ENCODE results near the gene CASZ1.

CASZ1 gene

DNA sequence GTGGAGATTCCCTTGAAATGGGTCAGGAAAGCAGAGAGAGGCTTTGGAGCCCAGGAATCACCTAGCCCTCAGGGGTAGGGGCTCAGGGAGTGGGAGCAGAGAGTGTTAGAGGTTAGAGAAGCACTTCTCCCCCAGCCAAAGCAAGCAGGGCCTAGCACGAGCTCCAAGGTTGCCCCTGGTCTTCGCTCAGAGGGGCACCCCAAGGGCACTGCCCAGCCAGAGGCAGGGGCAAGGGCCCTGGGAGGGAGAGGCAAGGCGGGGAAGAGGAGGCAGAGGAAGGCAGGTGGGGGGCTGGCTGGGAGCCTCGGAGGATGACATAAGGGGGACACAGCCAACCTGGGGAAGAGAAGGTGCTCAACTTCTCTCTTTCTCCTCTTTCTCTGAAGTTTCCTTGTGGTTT, 71.9 kb downstream of the CASZ1 start:
- TF ChIP-seq, protein P1, sequence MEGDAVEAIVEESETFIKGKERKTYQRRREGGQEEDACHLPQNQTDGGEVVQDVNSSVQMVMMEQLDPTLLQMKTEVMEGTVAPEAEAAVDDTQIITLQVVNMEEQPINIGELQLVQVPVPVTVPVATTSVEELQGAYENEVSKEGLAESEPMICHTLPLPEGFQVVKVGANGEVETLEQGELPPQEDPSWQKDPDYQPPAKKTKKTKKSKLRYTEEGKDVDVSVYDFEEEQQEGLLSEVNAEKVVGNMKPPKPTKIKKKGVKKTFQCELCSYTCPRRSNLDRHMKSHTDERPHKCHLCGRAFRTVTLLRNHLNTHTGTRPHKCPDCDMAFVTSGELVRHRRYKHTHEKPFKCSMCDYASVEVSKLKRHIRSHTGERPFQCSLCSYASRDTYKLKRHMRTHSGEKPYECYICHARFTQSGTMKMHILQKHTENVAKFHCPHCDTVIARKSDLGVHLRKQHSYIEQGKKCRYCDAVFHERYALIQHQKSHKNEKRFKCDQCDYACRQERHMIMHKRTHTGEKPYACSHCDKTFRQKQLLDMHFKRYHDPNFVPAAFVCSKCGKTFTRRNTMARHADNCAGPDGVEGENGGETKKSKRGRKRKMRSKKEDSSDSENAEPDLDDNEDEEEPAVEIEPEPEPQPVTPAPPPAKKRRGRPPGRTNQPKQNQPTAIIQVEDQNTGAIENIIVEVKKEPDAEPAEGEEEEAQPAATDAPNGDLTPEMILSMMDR (IDR thresholded peaks at IDR 0.05), result no peak
- H3K27ac Mint-ChIP-seq, result no peak overlapping the region
- no peak for DNase-seq
- no peaks in the 10 kb centered on the region for H3K9me3 Mint-ChIP-seq
- no peak overlapping the region for H3K4me3 Mint-ChIP-seq
- H3K27me3 Mint-ChIP-seq (ENCODE audit: low read depth, poor library complexity), result peaks cover 72% of the 10 kb centered on the region
- H3K36me3 Mint-ChIP-seq (ENCODE audit: low read depth), result no peaks in the 10 kb centered on the region
- peaks cover 71% of the 10 kb centered on the region for H3K4me1 Mint-ChIP-seq

DNA sequence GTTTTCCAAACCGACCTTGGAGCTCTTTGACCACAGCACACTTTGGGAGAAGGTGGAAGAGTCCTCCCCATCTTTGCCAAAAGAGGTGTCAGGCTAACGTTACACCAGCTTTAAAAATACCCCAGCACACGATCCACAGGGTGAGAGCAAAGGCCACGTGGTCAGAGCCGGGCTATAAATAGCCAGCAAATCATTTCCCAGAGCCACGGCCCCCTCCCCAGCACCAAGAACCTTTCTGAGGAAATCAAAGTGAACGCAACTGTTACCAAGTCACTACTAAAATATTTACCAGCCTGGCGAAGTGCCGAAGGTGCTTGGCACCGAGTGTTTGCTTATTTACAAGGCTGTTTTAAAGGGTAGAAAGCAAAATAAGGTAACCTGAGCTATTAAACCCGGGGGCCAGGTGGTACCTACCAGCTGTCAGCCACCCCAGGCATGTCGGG, 72.4 kb downstream of the CASZ1 start:
- Mint-ChIP-seq H3K4me3 (no peak overlapping the region), H3K27ac (peak overlapping the region; percentile 79), H3K4me1 (peaks cover 68% of the 10 kb centered on the region), H3K27me3 (ENCODE audit: low read depth, poor library complexity) (peaks cover 76% of the 10 kb centered on the region), H3K9me3 (no peaks in the 10 kb centered on the region), H3K36me3 (ENCODE audit: low read depth) (no peaks in the 10 kb centered on the region)
- DNase-seq, result no peak
- TF ChIP-seq, protein P1 (IDR thresholded peaks at IDR 0.05), result no peak

DNA sequence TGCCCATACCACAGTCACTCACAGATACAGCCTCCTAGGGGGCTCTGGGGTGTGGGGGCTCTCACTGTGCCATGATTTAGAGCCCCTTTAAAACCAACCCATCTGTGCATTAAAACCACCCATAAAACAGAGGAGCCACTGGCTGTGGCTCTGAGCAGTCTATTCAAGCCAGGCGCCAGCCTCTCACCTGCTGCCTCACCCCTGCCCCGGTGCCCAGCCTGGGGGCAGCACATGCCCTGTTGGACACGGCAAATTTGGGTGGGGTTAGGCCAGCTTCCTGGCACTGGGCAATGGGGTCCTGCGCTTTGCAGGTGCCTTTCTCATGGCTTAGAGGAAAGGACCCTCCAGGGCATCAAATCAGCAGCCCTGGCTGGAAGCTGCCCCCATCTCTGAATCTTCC, 73.1 kb downstream of the CASZ1 start:
- DNase-seq, result no peak
- TF ChIP-seq, protein P1 (IDR thresholded peaks at IDR 0.05), result no peak

DNA sequence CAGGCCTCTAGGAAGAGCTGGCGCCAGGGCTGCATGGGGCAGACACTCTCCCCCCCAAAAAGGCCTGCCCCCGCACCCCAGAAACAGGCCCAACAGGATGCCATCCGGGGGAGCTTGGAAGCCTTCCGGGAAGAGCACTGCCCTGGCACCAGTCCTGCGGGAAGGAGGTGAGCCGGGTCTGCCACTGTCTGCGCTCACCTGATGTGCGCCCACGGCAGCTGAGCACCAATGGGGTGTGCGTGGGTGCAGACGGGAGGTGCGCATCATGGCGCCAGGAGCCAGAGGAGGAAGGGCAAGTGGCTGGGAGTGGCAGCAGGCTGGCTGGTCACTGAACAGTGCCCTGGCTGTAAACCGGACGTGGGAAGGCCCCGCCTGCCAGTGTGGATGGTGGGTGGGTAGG, 73.6 kb downstream of the CASZ1 start:
- peaks cover 81% of the 10 kb centered on the region for H3K27me3 Mint-ChIP-seq (ENCODE audit: low read depth, poor library complexity)

More for the DNA sequence above, 73.1 kb downstream of the CASZ1 start:
- Mint-ChIP-seq H3K36me3 (ENCODE audit: low read depth) (no peaks in the 10 kb centered on the region), H3K9me3 (no peaks in the 10 kb centered on the region), H3K27me3 (ENCODE audit: low read depth, poor library complexity) (peaks cover 81% of the 10 kb centered on the region), H3K4me3 (no peak overlapping the region), H3K27ac (no peak overlapping the region), H3K4me1 (peaks cover 62% of the 10 kb centered on the region)

DNA sequence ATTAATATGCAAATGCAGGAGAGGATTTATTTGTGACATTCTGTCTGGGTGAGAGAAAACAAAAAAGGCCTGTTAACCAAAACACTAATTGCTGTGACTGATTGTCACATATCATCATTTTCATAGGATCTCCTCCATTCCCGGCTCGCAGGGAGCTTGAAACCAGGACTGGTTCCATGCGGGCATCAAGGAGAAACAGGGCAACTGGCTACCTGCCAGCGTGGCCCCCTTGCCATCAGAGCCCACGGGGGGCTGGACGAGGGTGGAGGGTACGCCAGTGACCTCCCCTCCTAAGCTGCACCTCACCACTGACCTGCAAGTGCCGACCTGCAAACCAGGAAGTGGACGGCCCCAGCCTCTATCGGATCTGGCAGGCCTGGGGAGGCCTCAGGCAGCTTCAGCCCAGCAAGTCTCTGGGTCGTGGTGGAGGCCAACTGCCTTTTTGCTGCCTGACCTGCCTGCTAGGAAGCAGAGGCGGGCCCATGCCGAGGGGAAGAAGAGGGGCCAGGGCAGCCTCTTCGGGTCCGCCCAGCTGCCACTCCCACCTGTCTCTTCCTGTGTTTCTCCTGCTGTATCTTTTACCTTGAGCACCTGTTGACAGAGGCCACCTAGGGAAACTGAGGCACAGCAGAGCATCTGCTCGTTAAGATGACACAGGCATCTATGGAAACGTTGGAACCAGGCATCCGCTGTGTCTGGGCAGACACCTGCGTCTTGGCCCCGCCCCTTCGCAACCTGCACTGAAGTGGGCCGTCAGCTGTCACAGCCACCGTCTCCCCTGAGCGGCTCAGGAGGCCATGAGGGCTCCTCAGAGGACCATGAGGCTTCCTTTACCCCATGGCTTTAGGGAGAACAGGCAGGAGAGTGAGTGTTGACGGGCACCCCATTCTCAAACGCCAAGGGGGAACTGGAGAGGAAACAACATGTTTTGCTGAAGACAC, 74.8 kb downstream of the CASZ1 start:
- H3K27me3 Mint-ChIP-seq (ENCODE audit: low read depth, poor library complexity), result peaks cover 83% of the 10 kb centered on the region

More for the DNA sequence above, 73.6 kb downstream of the CASZ1 start:
- TF ChIP-seq, protein P1 (IDR thresholded peaks at IDR 0.05), result no peak
- H3K36me3 Mint-ChIP-seq (ENCODE audit: low read depth), result no peaks in the 10 kb centered on the region
- DNase-seq, result no peak
- no peak overlapping the region for H3K4me3 Mint-ChIP-seq
- peaks cover 59% of the 10 kb centered on the region for H3K4me1 Mint-ChIP-seq
- no peak overlapping the region for H3K27ac Mint-ChIP-seq
- no peaks in the 10 kb centered on the region for H3K9me3 Mint-ChIP-seq

More for the DNA sequence above, 74.8 kb downstream of the CASZ1 start:
- H3K4me1 Mint-ChIP-seq, result peaks cover 59% of the 10 kb centered on the region
- no peak overlapping the region for H3K27ac Mint-ChIP-seq
- no peaks in the 10 kb centered on the region for H3K9me3 Mint-ChIP-seq
- H3K36me3 Mint-ChIP-seq (ENCODE audit: low read depth), result no peaks in the 10 kb centered on the region
- DNase-seq, result no peak
- TF ChIP-seq, protein P1 (IDR thresholded peaks at IDR 0.05), result no peak
- H3K4me3 Mint-ChIP-seq, result no peak overlapping the region

Measured in nephron progenitor cell (in vitro differentiated cells).